Spleen (tissue), 11 donors: ENCODE results near the gene ELFN1. TPM values are rescaled to one million over a fixed set of nuclear protein-coding genes. Genes with fewer than 3 reads are reported as not detected.

Experiments used
- DNase-seq: peaks from one replicate; pipeline ENCODE4 v3.0.0-alpha.2; 2020
- H3K27ac ChIP-seq, 8 donors: fragments of 200-600 bp; sonication (generic) in 7 of 8; 1 replicate in 4 of 8; 2 replicates in 4 of 8; pipeline versions ENCODE4 v1.5.0 to v1.8.0; 2016 to 2021; ENCODE audit warnings: inconsistent platforms in 4 of 8, mild to moderate bottlenecking in 4 of 8, moderate library complexity in 1 of 8
- H3K27me3 ChIP-seq, 7 donors: fragments of 200-600 bp; sonication (generic) in 6 of 7; replicated peaks in 1 of 7; 1 replicate in 4 of 7; 2 replicates in 3 of 7; pipeline versions ENCODE4 v1.5.0 to v1.8.0; 2016 to 2021; ENCODE audit warnings: inconsistent platforms in 3 of 7, mild to moderate bottlenecking in 1 of 7
- H3K36me3 ChIP-seq, 6 donors: fragments of 200-600 bp; sonication (generic) in 5 of 6; 1 replicate in 4 of 6; 2 replicates in 2 of 6; pipeline versions ENCODE4 v1.5.0 to v1.8.0; 2016 to 2021; ENCODE audit warnings: inconsistent platforms in 2 of 6
- H3K4me1 ChIP-seq, 6 donors: fragments of 200-600 bp; sonication (generic) in 5 of 6; 1 replicate in 3 of 6; 2 replicates in 3 of 6; pipeline versions ENCODE4 v1.5.0 to v1.8.0; 2016 to 2021; ENCODE audit warnings: inconsistent platforms in 3 of 6
- H3K4me3 ChIP-seq, 8 donors: fragments of 200-600 bp; sonication (generic) in 7 of 8; 1 replicate in 4 of 8; 2 replicates in 4 of 8; pipeline versions ENCODE4 v1.5.0 to v1.8.0; 2016 to 2021; ENCODE audit warnings: inconsistent platforms in 4 of 8, mild to moderate bottlenecking in 4 of 8, moderate library complexity in 2 of 8
- H3K9me3 ChIP-seq, 8 donors: fragments of 200-600 bp; sonication (generic) in 7 of 8; 1 replicate in 4 of 8; 2 replicates in 4 of 8; pipeline versions ENCODE4 v1.5.0 to v1.8.0; 2016 to 2021; ENCODE audit warnings: inconsistent platforms in 4 of 8
- CTCF ChIP-seq, 11 experiments: fragments of 200-600 bp in 7 of 11; fragments of 450-650 bp in 4 of 11; sonication (generic) in 4 of 11; IDR thresholded peaks in 8 of 11; conservative IDR thresholded peaks in 3 of 11; 1 replicate in 7 of 11; 2 replicates in 4 of 11; pipeline versions ENCODE4 v1.4.0 to v1.8.0; 2016 to 2021; ENCODE audit warnings: antibody characterized with exemption in 11 of 11, inconsistent platforms in 4 of 11, mild to moderate bottlenecking in 1 of 11
- POLR2A ChIP-seq, 3 donors: fragments of 450-650 bp; IDR thresholded peaks; one replicate each; pipeline ENCODE4 v1.5.1; 2017; ENCODE audit warnings: antibody characterized with exemption in 3 of 3, mild to moderate bottlenecking in 1 of 3
- POLR2AphosphoS5 ChIP-seq, 3 donors: sonication (generic); formaldehyde crosslinking; IDR thresholded peaks; one replicate each; pipeline ENCODE4 v1.5.1; 2017; ENCODE audit warnings: antibody characterized with exemption in 3 of 3
- WGBS, 5 donors: extraction: QIAGEN DNeasy Blood & Tissue Kit in 3 of 5; methylation state at CpG; one replicate each; pipeline versions ENCODE4 v1.1.5 to v1.1.7; 2013 to 2018; 5-methylcytosine and 5-hydroxymethylcytosine counted together
- intact Hi-C: fragments of 100-400 bp; cut with DNase I; formaldehyde crosslinking; loops from one replicate; pipeline ENCODE4 v1.15.0; 2023; ENCODE audit warnings: low total_unique reads
- polyA plus RNA-seq, 3 donors: library from polyadenylated mRNA; stranded (reverse); fragments of 200-250 nt; gene quantifications; one replicate each; pipeline ENCODE4 v1.2.1, GENCODE V29; 2013
- total RNA-seq, 7 donors: library from RNA; depleted of rRNA in 3 of 7; stranded (reverse); fragments of >200 nt in 3 of 7; fragmentation: NEBNext Ultra II Directional in 4 of 7; extraction: Animal tissue kit (Norgen Biotek cat#: 25700) in 4 of 7; gene quantifications; one replicate each; pipeline versions ENCODE4 v1.1.0 to v1.2.1, GENCODE V29; 2016 to 2021
- donor health status: healthy with polysubstance abuse.
- donor health status: DM: no; HTN: no; CAD: no; lungs with moderate emphysema.
- donor health status: DM: no; HTN: no; CAD: no.
- donor health status: Bipolar disorder and iron deficiency.
- donor health status: healthy.
- donor health status: DM: no; HTN: no; CAD: no.
- donor health status: DM: yes; HTN: yes; CAD: no.

Gene ELFN1
- total and polyA plus RNA-seq, 10 donors: 0.22 to 3.9 (median 2.4) TPM

DNA sequence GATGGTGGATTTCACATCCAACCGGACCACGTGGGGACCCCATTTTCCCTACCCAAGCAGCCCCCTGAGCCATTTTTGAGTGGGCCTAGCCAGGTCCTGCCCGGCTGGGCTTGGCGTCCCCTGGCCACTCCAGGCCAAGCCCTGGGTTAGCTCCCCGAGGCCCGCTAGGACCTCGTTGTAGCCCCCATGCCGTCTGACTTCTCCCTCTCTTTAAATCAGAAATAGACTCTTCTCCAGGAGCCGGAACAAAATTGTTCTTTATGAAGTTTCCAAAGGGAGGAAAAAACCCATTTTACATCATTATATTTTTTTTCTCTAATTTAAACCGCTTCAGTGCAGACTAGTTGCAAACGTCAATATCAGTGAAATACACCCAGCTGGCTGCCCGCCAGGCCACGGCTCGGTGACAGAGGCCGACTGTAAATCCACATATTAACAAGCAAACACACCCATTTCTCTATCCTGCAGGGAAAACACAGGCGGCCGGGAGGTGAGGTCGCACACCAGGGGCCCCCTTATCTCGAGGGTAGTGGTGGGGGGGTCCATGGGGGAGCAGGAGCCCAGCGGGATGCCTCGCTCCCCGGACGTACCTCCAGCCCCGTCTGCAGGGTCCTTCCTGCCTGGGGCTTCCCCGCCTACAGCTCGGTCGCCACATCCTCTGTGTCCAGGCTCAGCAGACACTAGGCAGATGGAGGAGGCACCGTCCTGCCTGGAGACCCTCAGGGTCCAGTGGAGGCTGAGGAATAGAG is 72.7 kb downstream of the ELFN1 start:
- Histone ChIP-seq H3K27me3 (peaks cover 0 to 23% (median 0%) of the 10 kb centered on the region in 7 donors), H3K9me3 (no peaks in the 10 kb centered on the region)
- TF ChIP-seq POLR2A (IDR thresholded peaks at IDR 0.05) (no peak), CTCF (IDR thresholded peaks at IDR 0.05 in 8 of 11, conservative IDR thresholded peaks at IDR 0.05 in 3 of 11) (no peak), POLR2AphosphoS5 (IDR thresholded peaks at IDR 0.05) (peak in 1 of 3 donors; percentile 15)

DNA sequence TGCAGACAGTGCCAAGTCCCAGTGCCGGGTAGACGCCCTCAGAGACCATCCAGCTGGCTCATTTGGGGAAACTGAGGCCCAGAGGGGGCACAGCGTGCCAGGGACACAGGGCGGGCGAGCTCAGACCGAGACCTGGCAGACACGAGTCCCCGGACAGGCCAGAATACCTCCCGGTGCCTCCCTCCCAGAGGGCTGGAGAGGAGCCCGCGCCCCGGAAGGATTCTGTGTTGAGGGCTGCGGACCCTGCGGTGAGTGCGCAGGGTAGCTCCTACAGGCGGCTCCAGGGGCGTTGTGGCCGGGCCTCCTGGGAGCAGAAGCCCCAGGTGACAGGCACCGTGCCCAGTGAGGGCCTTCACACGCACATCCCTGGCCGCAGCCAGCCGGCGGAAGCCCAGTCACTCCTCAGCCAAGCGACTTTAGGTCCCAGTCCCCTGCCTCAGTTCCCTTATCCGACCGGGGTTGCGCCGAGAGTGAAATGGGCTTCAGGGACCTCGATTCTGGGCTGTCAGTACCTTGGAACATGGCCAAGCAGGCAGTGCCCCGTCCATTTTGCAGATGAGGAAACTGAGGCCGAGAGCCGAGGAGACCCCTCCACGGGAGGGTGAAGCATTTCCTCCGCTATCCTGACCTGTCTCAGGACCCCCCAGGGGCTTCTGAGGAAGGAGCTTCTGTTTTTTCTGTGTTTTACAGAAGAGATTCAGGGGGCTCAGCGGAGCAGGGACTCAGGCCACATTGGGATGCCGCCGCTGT is 73.6 kb downstream of the ELFN1 start:
- Histone ChIP-seq H3K4me1 (peaks cover 7 to 37% (median 26%) of the 10 kb centered on the region in 6 donors), H3K4me3 (no peak overlapping the region), H3K36me3 (peaks cover 0 to 9% (median 0%) of the 10 kb centered on the region in 6 donors), H3K27ac (peak overlapping the region in 1 of 8 donors; percentile 64), H3K27me3 (peaks cover 0 to 26% (median 0%) of the 10 kb centered on the region in 7 donors), H3K9me3 (no peaks in the 10 kb centered on the region)
- WGBS, 5 donors: 75 to 94% (median 88%) methylated on average over 15 to 37 of the region's 37 CpGs
- no peak for TF ChIP-seq POLR2AphosphoS5 (IDR thresholded peaks at IDR 0.05)
- no peak for TF ChIP-seq POLR2A (IDR thresholded peaks at IDR 0.05)
- no peak for TF ChIP-seq CTCF (IDR thresholded peaks at IDR 0.05 in 8 of 11, conservative IDR thresholded peaks at IDR 0.05 in 3 of 11)
- intact Hi-C loops: no loop called here
- DNase-seq: no peak

More for the DNA sequence above, 72.7 kb downstream of the ELFN1 start:
- Histone ChIP-seq H3K27ac (peak overlapping the region in 6 of 8 donors; percentile 14 to 73 (median 62)), H3K4me3 (peak overlapping the region in 6 of 8 donors; percentile 4 to 55 (median 14)), H3K36me3 (peaks cover 0 to 9% (median 0%) of the 10 kb centered on the region in 6 donors), H3K4me1 (peaks cover 7 to 45% (median 26%) of the 10 kb centered on the region in 6 donors)
- 17 to 21% (median 19%) methylated on average over 26 to 28 of the region's 28 CpGs for WGBS, 5 donors
- DNase-seq: peak; percentile 82
- intact Hi-C loops: no loop called here

GRCh38 chr7:1744296-1745017 is 74.4 kb downstream of the ELFN1 start:
- 94 to 97% (median 95%) methylated on average over 25 to 56 of the region's 56 CpGs for WGBS, 5 donors
- intact Hi-C loops: no loop called here
- Histone ChIP-seq H3K9me3 (no peaks in the 10 kb centered on the region), H3K27ac (no peak overlapping the region), H3K4me1 (peaks cover 7 to 44% (median 28%) of the 10 kb centered on the region in 6 donors), H3K4me3 (no peak overlapping the region), H3K27me3 (peaks cover 0 to 34% (median 0%) of the 10 kb centered on the region in 7 donors), H3K36me3 (peaks cover 0 to 9% (median 0%) of the 10 kb centered on the region in 6 donors)
- TF ChIP-seq POLR2A (IDR thresholded peaks at IDR 0.05) (no peak), CTCF (IDR thresholded peaks at IDR 0.05 in 8 of 11, conservative IDR thresholded peaks at IDR 0.05 in 3 of 11) (no peak), POLR2AphosphoS5 (IDR thresholded peaks at IDR 0.05) (no peak)
- no peak for DNase-seq
